ENCODE results near the gene FBXL17.

FBXL17 gene

GRCh38 chr5:108372369-108372768, 9.5 kb downstream of the FBXL17 start:
- no peak for DNase-seq

- no peak for DNase-seq
These were observed 10.6 kb downstream of the FBXL17 start for GRCh38 chr5:108371263-108371662.

- no peak for DNase-seq
These were observed 12.7 kb downstream of the FBXL17 start for GRCh38 chr5:108369167-108369566.

- no peak for DNase-seq
These were observed 14.1 kb downstream of the FBXL17 start for GRCh38 chr5:108367679-108368334.

- no peak for DNase-seq
These were observed 15.4 kb downstream of the FBXL17 start for GRCh38 chr5:108366500-108366899.

- DNase-seq = peak; percentile 25
These were observed 20.1 kb downstream of the FBXL17 start for GRCh38 chr5:108361771-108362170.

- no peak for DNase-seq
These were observed 20.7 kb downstream of the FBXL17 start for GRCh38 chr5:108361239-108361638.

- DNase-seq = no peak
These were observed 21.6 kb downstream of the FBXL17 start for GRCh38 chr5:108360280-108360679.

GRCh38 chr5:108356286-108356685, 25.6 kb downstream of the FBXL17 start:
- no peak for DNase-seq

GRCh38 chr5:108353087-108353486, 28.8 kb downstream of the FBXL17 start:
- no peak for DNase-seq

GRCh38 chr5:108345541-108346171, 36.2 kb downstream of the FBXL17 start:
- DNase-seq = peak; percentile 67

GRCh38 chr5:108344103-108344822, 37.6 kb downstream of the FBXL17 start:
- no peak for DNase-seq

GRCh38 chr5:108341866-108342265, 40.0 kb downstream of the FBXL17 start:
- DNase-seq = no peak

- DNase-seq = no peak
These were observed 41.8 kb downstream of the FBXL17 start for GRCh38 chr5:108340131-108340530.

GRCh38 chr5:108339220-108339619, 42.7 kb downstream of the FBXL17 start:
- no peak for DNase-seq

- DNase-seq = no peak
These were observed 47.7 kb downstream of the FBXL17 start for GRCh38 chr5:108334225-108334624.

GRCh38 chr5:108326982-108327381, 54.9 kb downstream of the FBXL17 start:
- DNase-seq = no peak

GRCh38 chr5:108324886-108325285, 57.0 kb downstream of the FBXL17 start:
- DNase-seq = no peak

- DNase-seq = no peak
These were observed 60.6 kb downstream of the FBXL17 start for GRCh38 chr5:108321341-108321740.

- DNase-seq = no peak
These were observed 61.7 kb downstream of the FBXL17 start for GRCh38 chr5:108320231-108320630.

- DNase-seq = peak; percentile 7
These were observed 66.1 kb downstream of the FBXL17 start for GRCh38 chr5:108315829-108316228.

GRCh38 chr5:108312258-108312657, 69.6 kb downstream of the FBXL17 start:
- peak; percentile 2 for DNase-seq

GRCh38 chr5:108311682-108312081, 70.2 kb downstream of the FBXL17 start:
- no peak for DNase-seq

GRCh38 chr5:108303611-108304010, 78.3 kb downstream of the FBXL17 start:
- no peak for DNase-seq
